ENCODE results near the gene EEF1AKMT2.

- TF ChIP-seq CTCF (IDR thresholded peaks at IDR 0.05; ENCODE audit: low read depth, low read length, poor library complexity, severe bottlenecking) (no peak), EZH2phosphoT487 (IDR thresholded peaks at IDR 0.05; ENCODE audit: borderline replicate concordance, low read length) (no peak)
These were observed 47.3 kb downstream of the EEF1AKMT2 start, which contains the start of gene FAM53B for GRCh38 chr10:124744102-124745050.
